ENCODE data around the gene STAP1. TPM values are rescaled to one million over a fixed set of nuclear protein-coding genes. Genes with fewer than 3 reads are reported as not detected.
"Not testable (repeated sequence)": the region's sequence is repeated elsewhere in the genome, so short reads cannot be mapped to it uniquely, and the experiment has no call there.

The STAP1 gene
- total RNA-seq, 2 donors from 2014 or later, result 0.78 to 0.81 TPM

DNA sequence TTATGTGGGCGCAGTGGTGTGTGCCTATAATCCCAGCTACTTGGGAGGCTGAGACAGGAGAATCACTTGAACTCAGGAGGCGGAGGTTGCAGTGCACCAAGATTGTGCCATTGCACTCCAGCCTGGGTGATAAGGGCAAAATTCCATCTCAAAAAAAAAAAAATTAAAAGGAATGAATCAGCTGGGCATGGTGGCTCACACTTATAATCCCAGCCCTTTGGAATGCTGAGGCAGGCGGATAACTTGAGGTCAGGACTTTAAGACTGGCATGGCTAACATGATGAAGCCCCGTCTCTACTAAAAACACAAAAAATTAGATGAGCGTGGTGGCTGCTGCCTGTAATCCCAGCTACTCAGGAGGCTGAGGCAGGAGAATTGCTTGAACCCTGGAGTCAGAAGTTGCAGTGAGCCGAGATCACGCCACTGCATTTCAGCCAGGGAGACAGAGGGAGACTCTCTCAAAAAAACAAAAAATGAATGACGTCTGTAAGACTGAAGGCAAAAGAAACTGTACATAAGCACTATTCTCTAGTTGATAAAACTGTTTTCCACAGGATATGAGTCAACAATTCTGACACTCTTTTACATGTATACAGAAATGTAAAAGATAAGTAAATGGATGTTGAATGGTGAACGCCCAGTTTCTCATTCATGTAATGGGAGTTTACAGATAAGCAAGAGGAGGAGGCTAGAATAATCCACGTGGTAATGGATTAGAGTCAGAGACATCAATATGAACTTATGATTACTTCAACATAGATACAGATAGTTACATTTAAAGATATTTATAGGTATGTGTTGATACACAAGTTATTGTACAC is 35.5 kb upstream of the STAP1 start:
- H3K4me3 ChIP-seq, result no peak overlapping the region
- H3K9me3 ChIP-seq, result no peaks in the 10 kb centered on the region
- DNase-seq (ENCODE audit: low spot score), result no peak
- no peaks in the 10 kb centered on the region for H3K4me1 ChIP-seq (ENCODE audit: control insufficient read depth in 1 of 2, low read depth in 2 of 2)
- no peak for ATAC-seq (ENCODE audit: insufficient number of reproducible peaks, low FRiP score, low read depth)
- H3K36me3 ChIP-seq, result no peaks in the 10 kb centered on the region
- TF ChIP-seq, protein P1, sequence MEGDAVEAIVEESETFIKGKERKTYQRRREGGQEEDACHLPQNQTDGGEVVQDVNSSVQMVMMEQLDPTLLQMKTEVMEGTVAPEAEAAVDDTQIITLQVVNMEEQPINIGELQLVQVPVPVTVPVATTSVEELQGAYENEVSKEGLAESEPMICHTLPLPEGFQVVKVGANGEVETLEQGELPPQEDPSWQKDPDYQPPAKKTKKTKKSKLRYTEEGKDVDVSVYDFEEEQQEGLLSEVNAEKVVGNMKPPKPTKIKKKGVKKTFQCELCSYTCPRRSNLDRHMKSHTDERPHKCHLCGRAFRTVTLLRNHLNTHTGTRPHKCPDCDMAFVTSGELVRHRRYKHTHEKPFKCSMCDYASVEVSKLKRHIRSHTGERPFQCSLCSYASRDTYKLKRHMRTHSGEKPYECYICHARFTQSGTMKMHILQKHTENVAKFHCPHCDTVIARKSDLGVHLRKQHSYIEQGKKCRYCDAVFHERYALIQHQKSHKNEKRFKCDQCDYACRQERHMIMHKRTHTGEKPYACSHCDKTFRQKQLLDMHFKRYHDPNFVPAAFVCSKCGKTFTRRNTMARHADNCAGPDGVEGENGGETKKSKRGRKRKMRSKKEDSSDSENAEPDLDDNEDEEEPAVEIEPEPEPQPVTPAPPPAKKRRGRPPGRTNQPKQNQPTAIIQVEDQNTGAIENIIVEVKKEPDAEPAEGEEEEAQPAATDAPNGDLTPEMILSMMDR (IDR thresholded peaks at IDR 0.05), result no peak
- H3K27me3 ChIP-seq (replicated peaks; ENCODE audit: insufficient read depth), result no peaks in the 10 kb centered on the region
- H3K27ac ChIP-seq, result no peak overlapping the region

DNA sequence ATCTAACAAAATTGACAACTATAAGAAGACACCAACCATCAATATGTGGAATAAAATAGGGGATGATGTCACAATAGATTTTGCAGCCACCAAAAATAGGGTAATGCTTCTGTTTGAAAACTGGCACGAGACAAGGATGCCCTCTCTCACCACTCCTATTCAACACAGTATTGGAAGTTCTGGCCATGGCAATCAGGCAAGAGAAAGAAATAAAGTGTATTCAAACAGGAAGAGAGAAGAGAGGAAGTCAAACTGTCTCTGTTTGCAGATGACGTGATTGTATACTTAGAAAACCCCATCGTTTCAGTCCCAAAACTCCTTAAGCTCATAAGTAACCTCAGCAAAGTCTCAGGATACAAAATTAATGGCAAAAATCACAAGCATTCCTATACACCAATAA is 34.4 kb upstream of the STAP1 start:
- DNase-seq (ENCODE audit: low spot score), result not testable (repeated sequence)

DNA sequence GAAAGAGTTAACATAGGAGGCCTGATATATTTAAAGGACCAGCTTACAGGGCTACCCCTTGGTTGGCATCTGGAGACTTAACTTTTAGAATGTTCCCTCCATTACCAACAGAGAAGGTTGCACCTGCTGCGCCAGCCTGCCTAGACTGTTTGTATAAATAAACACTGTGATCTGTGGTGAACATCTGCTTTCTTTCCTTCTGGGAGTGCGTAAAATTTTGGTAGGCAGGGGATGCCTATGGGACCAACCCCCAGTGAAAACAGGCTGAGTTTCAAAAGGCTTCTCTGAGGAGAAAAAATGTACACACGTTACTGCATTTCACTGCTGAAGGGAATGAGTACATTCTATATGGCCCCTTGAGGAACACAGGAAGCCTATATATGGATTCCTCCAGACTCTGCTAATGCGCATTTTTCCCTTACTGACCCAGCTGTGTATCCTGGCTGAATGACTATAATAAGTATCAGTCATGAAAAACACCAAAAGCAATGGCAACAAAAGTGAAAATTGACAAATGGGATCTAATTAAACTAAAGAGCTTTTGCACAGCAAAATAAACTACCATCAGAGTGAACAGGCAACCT is 27.1 kb upstream of the STAP1 start:
- H3K27me3 ChIP-seq (replicated peaks; ENCODE audit: insufficient read depth), result no peaks in the 10 kb centered on the region
- H3K27ac ChIP-seq, result no peak overlapping the region
- no peak overlapping the region for H3K4me3 ChIP-seq
- ATAC-seq (ENCODE audit: insufficient number of reproducible peaks, low FRiP score, low read depth) (no peak), DNase-seq (ENCODE audit: low spot score) (no peak)
- no peaks in the 10 kb centered on the region for H3K4me1 ChIP-seq (ENCODE audit: control insufficient read depth in 1 of 2, low read depth in 2 of 2)
- TF ChIP-seq, protein P1 (IDR thresholded peaks at IDR 0.05), result no peak
- H3K9me3 ChIP-seq, result no peaks in the 10 kb centered on the region
- H3K36me3 ChIP-seq, result peaks cover 15% of the 10 kb centered on the region

More for the DNA sequence above, 34.4 kb upstream of the STAP1 start:
- ATAC-seq (ENCODE audit: insufficient number of reproducible peaks, low FRiP score, low read depth); H3K4me3 ChIP-seq; H3K9me3 ChIP-seq; H3K4me1 ChIP-seq (ENCODE audit: control insufficient read depth in 1 of 2, low read depth in 2 of 2); H3K27ac ChIP-seq; H3K27me3 ChIP-seq (replicated peaks; ENCODE audit: insufficient read depth); H3K36me3 ChIP-seq: not testable (repeated sequence)

DNA sequence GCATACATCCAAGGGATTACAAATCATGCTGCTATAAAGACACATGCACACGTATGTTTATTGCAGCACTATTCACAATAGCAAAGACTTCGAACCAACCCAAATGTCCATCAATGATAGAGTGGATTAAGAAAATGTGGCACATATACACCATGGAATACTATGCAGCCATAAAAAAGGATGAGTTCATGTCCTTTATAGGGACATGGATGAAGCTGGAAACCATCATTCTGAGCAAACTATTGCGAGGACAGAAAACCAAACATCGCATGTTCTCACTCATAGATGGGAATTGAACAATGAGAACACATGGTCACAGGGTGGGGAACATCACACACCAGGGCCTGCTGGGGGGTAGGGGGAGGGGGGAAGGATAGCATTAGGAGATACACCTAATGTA is 26.1 kb upstream of the STAP1 start:
- not testable (repeated sequence) for H3K4me1 ChIP-seq (ENCODE audit: control insufficient read depth in 1 of 2, low read depth in 2 of 2); H3K27me3 ChIP-seq (replicated peaks; ENCODE audit: insufficient read depth); H3K4me3 ChIP-seq; DNase-seq (ENCODE audit: low spot score); H3K9me3 ChIP-seq; ATAC-seq (ENCODE audit: insufficient number of reproducible peaks, low FRiP score, low read depth); H3K27ac ChIP-seq
- H3K36me3 ChIP-seq, result peaks cover 18% of the 10 kb centered on the region

DNA sequence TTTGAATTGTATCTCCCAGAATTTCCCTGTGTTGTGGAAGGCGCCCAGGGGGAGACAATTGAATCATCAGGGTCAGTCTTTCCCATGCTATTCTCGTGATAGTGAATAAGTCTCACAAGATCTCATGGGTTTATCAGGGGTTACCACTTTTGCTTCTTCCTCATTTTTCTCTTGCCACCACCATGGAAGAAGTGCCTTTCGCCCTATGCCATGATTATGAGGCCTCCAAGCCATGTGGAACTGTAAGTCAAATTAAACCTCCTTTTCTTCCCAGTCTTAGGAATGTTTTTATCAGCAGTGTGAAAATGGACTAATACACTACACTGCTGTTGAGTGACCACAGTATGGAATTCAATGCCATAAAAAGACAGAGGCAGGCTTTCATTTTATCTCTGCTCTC is 25.4 kb upstream of the STAP1 start:
- Histone ChIP-seq H3K9me3 (no peaks in the 10 kb centered on the region), H3K36me3 (peaks cover 20% of the 10 kb centered on the region), H3K4me3 (no peak overlapping the region), H3K4me1 (ENCODE audit: control insufficient read depth in 1 of 2, low read depth in 2 of 2) (no peaks in the 10 kb centered on the region), H3K27me3 (replicated peaks; ENCODE audit: insufficient read depth) (no peaks in the 10 kb centered on the region), H3K27ac (no peak overlapping the region)
- DNase-seq (ENCODE audit: low spot score), result no peak
- no peak for ATAC-seq (ENCODE audit: insufficient number of reproducible peaks, low FRiP score, low read depth)
- TF ChIP-seq, protein P1 (IDR thresholded peaks at IDR 0.05), result no peak

DNA sequence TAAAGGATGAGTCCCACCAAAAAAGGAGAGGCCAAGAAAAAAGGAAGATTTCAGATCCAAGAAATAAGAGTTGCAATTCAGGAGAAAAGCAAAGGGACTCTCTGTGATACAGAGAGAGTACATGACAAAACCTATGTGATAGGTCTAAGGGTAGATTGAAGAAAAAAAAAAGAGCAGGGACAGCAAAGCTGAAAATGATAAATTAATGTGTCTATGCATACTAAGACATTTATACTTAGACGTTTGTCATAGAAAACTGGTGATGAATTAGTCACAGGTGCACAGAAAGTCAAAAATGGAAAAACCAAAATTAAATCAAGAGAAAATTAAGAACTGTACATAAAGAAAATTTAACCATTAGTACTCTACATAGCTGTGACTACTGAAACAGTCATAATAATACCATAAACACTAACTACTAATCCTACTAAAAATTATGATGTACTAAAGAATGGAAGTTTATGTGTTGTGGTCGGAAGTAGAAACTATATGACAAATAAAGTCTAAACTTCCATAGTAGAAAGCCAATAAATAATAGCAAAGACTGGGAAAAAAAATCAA is 23.2 kb upstream of the STAP1 start:
- Histone ChIP-seq H3K36me3 (peaks cover 25% of the 10 kb centered on the region), H3K27ac (no peak overlapping the region), H3K27me3 (replicated peaks; ENCODE audit: insufficient read depth) (no peaks in the 10 kb centered on the region), H3K4me1 (ENCODE audit: control insufficient read depth in 1 of 2, low read depth in 2 of 2) (no peaks in the 10 kb centered on the region), H3K9me3 (no peaks in the 10 kb centered on the region), H3K4me3 (no peak overlapping the region)
- TF ChIP-seq, protein P1 (IDR thresholded peaks at IDR 0.05), result no peak
- ATAC-seq (ENCODE audit: insufficient number of reproducible peaks, low FRiP score, low read depth), result no peak
- no peak for DNase-seq (ENCODE audit: low spot score)

Measured in thoracic aorta (tissue), 2 donors.